Panc1 (cell line): ENCODE results near the gene MYH7B. TPM values are rescaled to one million over a fixed set of nuclear protein-coding genes. Genes with fewer than 3 reads are reported as not detected.

Experiments used
- ATAC-seq: fragments of 200-7000 bp; cut with Tn5 transposase; 2 replicates; pipeline ENCODE4 v1.9.1; 2020; ENCODE audit warnings: mild to moderate bottlenecking, moderate library complexity
- BruUV-seq: library from RNA; stranded (reverse); fragments of 400-500 nt; replicated peaks from 2 replicates; lab custom pipeline; 2021; lab: Mats Ljungman, UMichigan
- CTCF ChIA-PET: fragments of 300-600 bp; sonication (Branson Sonifier 250); formaldehyde crosslinking; loops from one replicate; lab custom pipeline; 2022; ENCODE audit warnings: antibody characterized with exemption; lab: Charles Lee
- POLR2A ChIA-PET: fragments of 300-600 bp; sonication (Branson Sonifier 250); formaldehyde crosslinking; loops from one replicate; lab custom pipeline; 2022; ENCODE audit warnings: antibody characterized with exemption; lab: Charles Lee
- DNase-seq: peaks from one replicate; pipeline ENCODE4 v3.0.0-alpha.2; 2010; ENCODE audit warnings: low read depth, low spot score
- H3K27ac ChIP-seq: 2 replicates; pipeline ENCODE4 v1.5.1; 2011; ENCODE audit warnings: mild to moderate bottlenecking, low read length, inconsistent platforms
- H3K27me3 ChIP-seq: fragments of 200-500 bp; sonication (Bioruptor generic); 2 replicates; pipeline ENCODE4 v1.6.0; 2014; ENCODE audit warnings: low read length, inconsistent platforms; ENCODE audit not compliant: control insufficient read depth, insufficient read depth
- H3K36me3 ChIP-seq: fragments of 200-500 bp; sonication (Bioruptor generic); 2 replicates; pipeline ENCODE4 v1.5.1; 2014; ENCODE audit warnings: inconsistent platforms, mild to moderate bottlenecking, low read length, moderate library complexity; ENCODE audit not compliant: control insufficient read depth, insufficient read depth
- H3K4me1 ChIP-seq: 2 replicates; pipeline ENCODE4 v1.5.1; 2011; ENCODE audit warnings: inconsistent platforms, mild to moderate bottlenecking, low read length, moderate library complexity; ENCODE audit not compliant: control insufficient read depth, insufficient read depth
- H3K4me3 ChIP-seq, 2 experiments: 2 replicates each; pipeline ENCODE4 v1.5.1; 2011 to 2012; ENCODE audit warnings: low read depth in 2 of 2, low read length in 2 of 2, mild to moderate bottlenecking in 2 of 2, inconsistent platforms in 1 of 2, moderate library complexity in 1 of 2
- H3K9me3 ChIP-seq: fragments of 200-500 bp; sonication (Bioruptor generic); 2 replicates; pipeline ENCODE4 v1.5.1; 2014; ENCODE audit warnings: low read depth, mild to moderate bottlenecking, inconsistent platforms, low read length, moderate library complexity; ENCODE audit not compliant: control insufficient read depth, insufficient read depth
- POLR2AphosphoS5 ChIP-seq: IDR thresholded peaks from 2 replicates; pipeline ENCODE4 v1.6.1; 2012; ENCODE audit warnings: mild to moderate bottlenecking, low read depth, low read length, moderate library complexity
- REST ChIP-seq, 2 experiments: IDR thresholded peaks; 2 replicates each; pipeline ENCODE4 v1.6.1; 2011 to 2012; ENCODE audit warnings: low read depth in 2 of 2, control low read depth in 1 of 2, low read length in 1 of 2, mild to moderate bottlenecking in 1 of 2, moderate library complexity in 1 of 2; ENCODE audit not compliant: insufficient read depth in 1 of 2
- SIN3A ChIP-seq: IDR thresholded peaks from 2 replicates; pipeline ENCODE4 v1.6.1; 2012; ENCODE audit warnings: low read depth, mild to moderate bottlenecking, low read length, moderate library complexity, borderline replicate concordance; ENCODE audit not compliant: insufficient read depth
- TCF7L2 ChIP-seq: IDR thresholded peaks from 2 replicates; pipeline ENCODE4 v1.6.1; 2011; ENCODE audit warnings: mild to moderate bottlenecking, low read depth, low read length, inconsistent platforms
- in situ Hi-C: cut with HindIII; loops from 2 replicates; pipeline ENCODE4 v1.10.0; 2016; ENCODE audit warnings: low sequenced_read_pairs, low pct_unique_long_range_greater_than_20kb
- intact Hi-C: fragments of 100-400 bp; cut with micrococcal nuclease; formaldehyde crosslinking; loops from one replicate; pipeline ENCODE4 v1.10.0; 2022; ENCODE audit not compliant: unreplicated experiment
- total RNA-seq: library from RNA; stranded (reverse); gene quantifications from one replicate; pipeline ENCODE4 v1.2.1, GENCODE V29; 2021; ENCODE audit not compliant: unreplicated experiment
- TF ChIP-seq, protein P1 (sequence below): fragments of 450-650 bp; IDR thresholded peaks from 2 replicates; pipeline ENCODE4 v1.5.1; 2017; ENCODE audit warnings: mild to moderate bottlenecking

Gene MYH7B
- total RNA-seq, 1 experiment from 2014 or later = 0.59 TPM

DNA sequence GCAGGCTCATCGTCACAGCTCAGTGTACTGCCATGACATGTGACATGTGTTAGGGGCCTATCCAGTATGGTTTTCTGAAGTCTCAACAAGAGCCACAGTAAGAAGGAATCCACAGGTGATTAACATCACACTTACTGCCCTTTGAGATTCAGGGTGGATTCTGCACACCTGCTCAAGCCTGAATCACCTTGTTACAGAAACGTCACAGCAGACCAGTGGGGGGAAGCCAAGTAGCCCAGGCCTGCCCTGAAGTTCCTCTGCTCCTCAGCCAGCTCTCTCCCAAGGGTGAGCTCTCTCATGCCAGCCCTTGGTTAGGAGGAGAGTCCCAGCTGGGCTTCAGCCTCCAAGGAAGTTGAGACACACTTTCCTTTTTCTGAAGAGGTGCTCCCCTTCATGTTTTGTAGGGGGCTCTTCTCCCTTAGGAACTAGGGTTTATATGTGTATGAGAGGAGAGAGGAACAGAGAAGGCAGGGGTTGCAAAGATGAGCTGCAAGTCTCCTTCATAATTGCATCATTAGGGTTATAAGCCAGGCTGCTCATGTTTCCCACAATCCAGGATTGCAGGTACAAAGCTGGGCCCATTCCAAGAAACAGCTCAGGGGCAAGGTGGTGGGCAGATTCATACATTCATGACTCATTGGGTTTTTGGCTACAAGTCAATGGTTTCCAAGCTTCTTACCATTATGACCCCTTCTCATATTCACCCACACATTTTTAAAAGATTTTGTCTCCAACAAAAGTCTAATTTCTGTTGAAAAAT lies 11.7 kb upstream of the MYH7B start:
- DNase-seq = no peak
- Histone ChIP-seq H3K9me3 (no peaks in the 10 kb centered on the region), H3K27me3 (no peaks in the 10 kb centered on the region), H3K27ac (no peak overlapping the region), H3K4me1 (no peaks in the 10 kb centered on the region), H3K4me3 (no peak overlapping the region), H3K36me3 (peaks cover 6% of the 10 kb centered on the region)
- intact Hi-C loops = no loop called here
- no peak for TF ChIP-seq POLR2AphosphoS5
- TF ChIP-seq SIN3A = no peak
- TF ChIP-seq TCF7L2 = no peak
- TF ChIP-seq REST (IDR thresholded peaks at IDR 0.05; ENCODE audit: insufficient read depth in 1 of 2, low read depth in 2 of 2, low read length in 1 of 2) = no peak
- TF ChIP-seq, protein P1, sequence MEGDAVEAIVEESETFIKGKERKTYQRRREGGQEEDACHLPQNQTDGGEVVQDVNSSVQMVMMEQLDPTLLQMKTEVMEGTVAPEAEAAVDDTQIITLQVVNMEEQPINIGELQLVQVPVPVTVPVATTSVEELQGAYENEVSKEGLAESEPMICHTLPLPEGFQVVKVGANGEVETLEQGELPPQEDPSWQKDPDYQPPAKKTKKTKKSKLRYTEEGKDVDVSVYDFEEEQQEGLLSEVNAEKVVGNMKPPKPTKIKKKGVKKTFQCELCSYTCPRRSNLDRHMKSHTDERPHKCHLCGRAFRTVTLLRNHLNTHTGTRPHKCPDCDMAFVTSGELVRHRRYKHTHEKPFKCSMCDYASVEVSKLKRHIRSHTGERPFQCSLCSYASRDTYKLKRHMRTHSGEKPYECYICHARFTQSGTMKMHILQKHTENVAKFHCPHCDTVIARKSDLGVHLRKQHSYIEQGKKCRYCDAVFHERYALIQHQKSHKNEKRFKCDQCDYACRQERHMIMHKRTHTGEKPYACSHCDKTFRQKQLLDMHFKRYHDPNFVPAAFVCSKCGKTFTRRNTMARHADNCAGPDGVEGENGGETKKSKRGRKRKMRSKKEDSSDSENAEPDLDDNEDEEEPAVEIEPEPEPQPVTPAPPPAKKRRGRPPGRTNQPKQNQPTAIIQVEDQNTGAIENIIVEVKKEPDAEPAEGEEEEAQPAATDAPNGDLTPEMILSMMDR = no peak
- no peak for ATAC-seq
- POLR2A ChIA-PET = no interaction called here
- BruUV-seq = no TSS peak
- in situ Hi-C loops = no loop called here
- CTCF ChIA-PET = no interaction called here

DNA sequence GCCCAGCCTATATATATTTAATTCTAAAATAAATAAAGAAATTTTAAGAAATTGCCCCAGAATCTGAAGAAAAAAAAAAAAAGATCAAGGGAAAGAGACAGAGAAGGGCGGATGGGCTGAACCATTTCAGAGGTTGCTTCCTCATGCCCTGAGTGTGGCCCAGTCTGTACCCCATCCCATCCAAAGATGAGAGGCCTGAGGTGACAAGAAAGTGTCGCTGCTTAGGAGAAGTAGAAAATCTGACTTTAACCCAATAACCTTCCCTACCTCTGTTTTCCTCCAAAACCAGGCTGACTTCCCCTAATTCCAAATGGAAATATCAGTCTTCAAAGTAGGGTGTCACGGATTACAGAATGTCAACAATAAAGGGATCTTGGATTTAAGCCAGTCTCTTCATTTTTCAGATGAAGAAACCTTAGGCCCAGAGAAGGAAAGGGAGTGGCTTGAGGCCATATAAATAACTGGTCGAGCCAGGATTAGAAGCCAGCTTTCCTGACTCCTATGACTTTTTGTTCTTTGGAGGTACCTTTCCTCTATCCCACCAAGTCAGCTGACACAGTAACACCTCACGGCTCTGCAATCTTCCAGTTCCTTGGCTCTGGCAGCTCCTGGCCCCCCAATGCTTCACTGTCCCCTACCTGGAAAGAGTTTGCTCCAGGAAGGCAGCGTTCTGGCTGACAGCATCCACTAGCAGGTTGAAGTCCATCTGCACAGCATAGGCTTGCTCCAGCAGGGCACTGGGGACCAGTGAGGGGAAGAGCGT lies 10.2 kb upstream of the MYH7B start:
- peaks cover 4% of the 10 kb centered on the region for H3K36me3 ChIP-seq
- H3K27ac ChIP-seq = no peak overlapping the region
- DNase-seq = no peak
- no peaks in the 10 kb centered on the region for H3K4me1 ChIP-seq
- intact Hi-C loops = no loop called here
- TF ChIP-seq, protein P1 = no peak
- TF ChIP-seq POLR2AphosphoS5 = no peak
- no peak for TF ChIP-seq REST (IDR thresholded peaks at IDR 0.05; ENCODE audit: insufficient read depth in 1 of 2, low read depth in 2 of 2, low read length in 1 of 2)
- TF ChIP-seq TCF7L2 = no peak
- TF ChIP-seq SIN3A = no peak
- ATAC-seq = no peak
- H3K4me3 ChIP-seq = no peak overlapping the region
- POLR2A ChIA-PET = no interaction called here
- CTCF ChIA-PET = interaction anchor here (0.6 kb wide), 1 partner anchor 70 kb away, joined by 3 read pairs; no protein-coding TSS in a partner anchor
- no TSS peak for BruUV-seq
- no peaks in the 10 kb centered on the region for H3K27me3 ChIP-seq
- no peaks in the 10 kb centered on the region for H3K9me3 ChIP-seq
- in situ Hi-C loops = no loop called here
